GM13976 (cell line): ENCODE data around the gene TRIM24.

ENCODE experiments used
- DNase-seq: peaks from one replicate; pipeline ENCODE4 v3.0.0; 2012; ENCODE audit warnings: low spot score
- in situ Hi-C: fragments of 300-500 bp; cut with MboI; formaldehyde crosslinking; loops from one replicate; pipeline ENCODE4 v1.12.0; 2022; ENCODE audit warnings: low sequenced_read_pairs, mixed read lengths, inconsistent platforms; ENCODE audit not compliant: unreplicated experiment
- TF ChIP-seq, protein P1 (sequence below): IDR thresholded peaks from 2 replicates; pipeline ENCODE4 v1.5.1; 2012; ENCODE audit warnings: borderline replicate concordance, mild to moderate bottlenecking; ENCODE audit not compliant: insufficient read depth; ENCODE audit errors: extremely low read depth, missing control alignments, control extremely low read depth

TRIM24 gene

GRCh38 chr7:138442822-138443221 lies 17.2 kb upstream of the TRIM24 start:
- TF ChIP-seq, protein P1, sequence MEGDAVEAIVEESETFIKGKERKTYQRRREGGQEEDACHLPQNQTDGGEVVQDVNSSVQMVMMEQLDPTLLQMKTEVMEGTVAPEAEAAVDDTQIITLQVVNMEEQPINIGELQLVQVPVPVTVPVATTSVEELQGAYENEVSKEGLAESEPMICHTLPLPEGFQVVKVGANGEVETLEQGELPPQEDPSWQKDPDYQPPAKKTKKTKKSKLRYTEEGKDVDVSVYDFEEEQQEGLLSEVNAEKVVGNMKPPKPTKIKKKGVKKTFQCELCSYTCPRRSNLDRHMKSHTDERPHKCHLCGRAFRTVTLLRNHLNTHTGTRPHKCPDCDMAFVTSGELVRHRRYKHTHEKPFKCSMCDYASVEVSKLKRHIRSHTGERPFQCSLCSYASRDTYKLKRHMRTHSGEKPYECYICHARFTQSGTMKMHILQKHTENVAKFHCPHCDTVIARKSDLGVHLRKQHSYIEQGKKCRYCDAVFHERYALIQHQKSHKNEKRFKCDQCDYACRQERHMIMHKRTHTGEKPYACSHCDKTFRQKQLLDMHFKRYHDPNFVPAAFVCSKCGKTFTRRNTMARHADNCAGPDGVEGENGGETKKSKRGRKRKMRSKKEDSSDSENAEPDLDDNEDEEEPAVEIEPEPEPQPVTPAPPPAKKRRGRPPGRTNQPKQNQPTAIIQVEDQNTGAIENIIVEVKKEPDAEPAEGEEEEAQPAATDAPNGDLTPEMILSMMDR: no peak
- in situ Hi-C loops: loop anchor here (25.0 kb wide), 1 partner anchor 294 kb away; no protein-coding TSS in a partner anchor
- DNase-seq: no peak

DNA sequence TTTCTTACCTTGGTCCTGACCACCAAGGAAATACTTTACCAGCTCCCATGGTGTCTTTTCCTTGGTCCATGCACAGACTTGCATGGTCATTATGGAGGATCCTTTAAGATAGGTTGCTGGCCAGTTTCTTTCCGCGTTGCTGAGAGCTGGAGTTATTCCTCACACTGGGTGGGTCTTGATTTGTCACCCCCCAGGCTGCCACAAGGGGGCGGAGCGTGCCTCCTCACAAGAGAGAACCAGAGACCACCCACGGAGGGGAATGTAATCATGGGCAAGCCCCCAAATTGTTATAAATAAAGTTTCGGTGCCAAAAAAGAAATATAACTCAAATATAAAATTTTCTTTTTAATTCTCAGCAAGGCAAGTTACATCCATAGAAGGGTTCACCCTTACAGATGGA lies 10.5 kb upstream of the TRIM24 start:
- TF ChIP-seq, protein P1: peak; percentile 37
- no peak for DNase-seq
- in situ Hi-C loops: loop anchor here (25.0 kb wide), 1 partner anchor 288 kb away; no protein-coding TSS in a partner anchor

- DNase-seq: no peak
- in situ Hi-C loops: no loop called here
- TF ChIP-seq, protein P1: no peak
Measured at GRCh38 chr7:138455609-138456008, 4.5 kb upstream of the TRIM24 start.

DNA sequence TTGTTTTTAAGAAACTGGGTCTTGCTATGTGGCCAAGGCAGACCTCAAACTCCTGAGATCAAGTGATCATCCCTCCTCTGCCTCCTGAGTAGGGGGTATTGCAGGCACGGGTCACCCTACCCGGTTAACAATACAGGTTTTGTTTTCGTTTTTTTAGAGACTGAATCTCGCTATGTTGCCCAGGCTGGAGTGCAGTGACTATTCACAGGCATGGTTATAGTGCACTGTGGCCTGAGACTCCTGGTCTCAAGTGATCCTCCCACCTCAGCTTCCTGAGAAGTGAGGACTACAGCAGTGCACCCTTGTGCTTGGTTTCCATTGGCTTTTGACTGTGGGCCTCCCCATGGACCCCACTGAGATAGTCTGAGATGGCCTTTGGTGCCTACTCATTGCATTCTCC lies 3.8 kb upstream of the TRIM24 start:
- TF ChIP-seq, protein P1: no peak
- in situ Hi-C loops: no loop called here
- no peak for DNase-seq

- no peak for DNase-seq
- in situ Hi-C loops: no loop called here
- TF ChIP-seq, protein P1: no peak
Measured at GRCh38 chr7:138458576-138459412, 1.3 kb upstream of the TRIM24 start.

DNA sequence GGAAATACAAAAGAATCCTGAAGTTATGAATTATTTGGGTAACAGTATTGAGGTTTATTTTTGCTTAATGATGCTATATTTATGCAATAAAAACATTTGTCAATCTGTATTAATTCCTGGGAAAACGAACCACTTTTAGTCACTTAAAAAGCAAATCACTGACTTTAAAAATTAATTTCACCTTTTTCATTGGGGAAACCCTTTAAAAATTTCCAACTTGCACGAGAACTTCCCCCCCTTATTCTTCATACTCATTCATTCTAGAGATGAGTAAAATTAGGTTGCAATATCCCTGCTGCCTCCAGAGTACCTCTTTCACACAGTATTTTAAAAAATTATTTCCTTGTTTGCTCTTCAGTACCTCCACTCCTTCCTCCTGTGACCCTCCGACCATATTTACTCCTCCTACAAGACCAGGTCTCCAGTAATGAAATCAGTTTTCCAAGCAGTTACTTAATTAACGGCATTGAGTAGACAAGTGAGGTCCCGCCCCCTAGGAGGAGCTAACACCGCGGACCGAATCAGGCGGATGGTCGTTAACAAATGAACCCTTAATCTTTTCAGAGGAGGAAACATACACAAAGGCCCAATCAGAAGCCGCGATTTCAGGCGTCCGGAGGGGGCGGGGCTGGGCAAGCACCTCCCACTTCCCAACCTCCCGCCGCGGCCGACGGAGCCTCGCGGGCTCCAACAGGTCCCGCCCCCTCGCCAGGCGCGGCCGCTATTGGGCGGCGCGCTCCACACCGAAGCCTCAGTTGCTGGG lies 465 bp upstream of the TRIM24 start:
- DNase-seq: peak; percentile 96
- in situ Hi-C loops: no loop called here
- TF ChIP-seq, protein P1: no peak
